ENCODE data around the gene OR8I2. TPM values are rescaled to one million over a fixed set of nuclear protein-coding genes. Genes with fewer than 3 reads are reported as not detected.

The OR8I2 gene
- total RNA-seq, 1 experiment from 2014 or later: not detected

GRCh38 chr11:56066980-56067379 is 26.1 kb upstream of the OR8I2 start (continued):
- TF ChIP-seq IRF1 (CRISPR knock-in tag; IDR thresholded peaks at IDR 0.05): no peak
- TF ChIP-seq SMAD4 (CRISPR knock-in tag; IDR thresholded peaks at IDR 0.05): no peak
- no peak for TF ChIP-seq EMX1 (CRISPR knock-in tag; IDR thresholded peaks at IDR 0.05)
- TF ChIP-seq, protein P1, sequence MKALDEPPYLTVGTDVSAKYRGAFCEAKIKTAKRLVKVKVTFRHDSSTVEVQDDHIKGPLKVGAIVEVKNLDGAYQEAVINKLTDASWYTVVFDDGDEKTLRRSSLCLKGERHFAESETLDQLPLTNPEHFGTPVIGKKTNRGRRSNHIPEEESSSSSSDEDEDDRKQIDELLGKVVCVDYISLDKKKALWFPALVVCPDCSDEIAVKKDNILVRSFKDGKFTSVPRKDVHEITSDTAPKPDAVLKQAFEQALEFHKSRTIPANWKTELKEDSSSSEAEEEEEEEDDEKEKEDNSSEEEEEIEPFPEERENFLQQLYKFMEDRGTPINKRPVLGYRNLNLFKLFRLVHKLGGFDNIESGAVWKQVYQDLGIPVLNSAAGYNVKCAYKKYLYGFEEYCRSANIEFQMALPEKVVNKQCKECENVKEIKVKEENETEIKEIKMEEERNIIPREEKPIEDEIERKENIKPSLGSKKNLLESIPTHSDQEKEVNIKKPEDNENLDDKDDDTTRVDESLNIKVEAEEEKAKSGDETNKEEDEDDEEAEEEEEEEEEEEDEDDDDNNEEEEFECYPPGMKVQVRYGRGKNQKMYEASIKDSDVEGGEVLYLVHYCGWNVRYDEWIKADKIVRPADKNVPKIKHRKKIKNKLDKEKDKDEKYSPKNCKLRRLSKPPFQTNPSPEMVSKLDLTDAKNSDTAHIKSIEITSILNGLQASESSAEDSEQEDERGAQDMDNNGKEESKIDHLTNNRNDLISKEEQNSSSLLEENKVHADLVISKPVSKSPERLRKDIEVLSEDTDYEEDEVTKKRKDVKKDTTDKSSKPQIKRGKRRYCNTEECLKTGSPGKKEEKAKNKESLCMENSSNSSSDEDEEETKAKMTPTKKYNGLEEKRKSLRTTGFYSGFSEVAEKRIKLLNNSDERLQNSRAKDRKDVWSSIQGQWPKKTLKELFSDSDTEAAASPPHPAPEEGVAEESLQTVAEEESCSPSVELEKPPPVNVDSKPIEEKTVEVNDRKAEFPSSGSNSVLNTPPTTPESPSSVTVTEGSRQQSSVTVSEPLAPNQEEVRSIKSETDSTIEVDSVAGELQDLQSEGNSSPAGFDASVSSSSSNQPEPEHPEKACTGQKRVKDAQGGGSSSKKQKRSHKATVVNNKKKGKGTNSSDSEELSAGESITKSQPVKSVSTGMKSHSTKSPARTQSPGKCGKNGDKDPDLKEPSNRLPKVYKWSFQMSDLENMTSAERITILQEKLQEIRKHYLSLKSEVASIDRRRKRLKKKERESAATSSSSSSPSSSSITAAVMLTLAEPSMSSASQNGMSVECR (CRISPR knock-in tag; IDR thresholded peaks at IDR 0.05; ENCODE audit: borderline replicate concordance): no peak

- TF ChIP-seq ZBTB21 (CRISPR knock-in tag; IDR thresholded peaks at IDR 0.05; ENCODE audit: borderline replicate concordance): no peak
- no peak for TF ChIP-seq SMAD3 (CRISPR knock-in tag; IDR thresholded peaks at IDR 0.05; ENCODE audit: borderline replicate concordance)
- TF ChIP-seq TP53 (CRISPR knock-in tag; IDR thresholded peaks at IDR 0.05): no peak
- no peak for TF ChIP-seq NR2C2 (CRISPR knock-in tag; IDR thresholded peaks at IDR 0.05)
- no peak for TF ChIP-seq ZNF138 (CRISPR knock-in tag; conservative IDR thresholded peaks at IDR 0.05)
- TF ChIP-seq ESRRA (CRISPR knock-in tag; IDR thresholded peaks at IDR 0.05; ENCODE audit: borderline replicate concordance): no peak
- TF ChIP-seq, protein P2, sequence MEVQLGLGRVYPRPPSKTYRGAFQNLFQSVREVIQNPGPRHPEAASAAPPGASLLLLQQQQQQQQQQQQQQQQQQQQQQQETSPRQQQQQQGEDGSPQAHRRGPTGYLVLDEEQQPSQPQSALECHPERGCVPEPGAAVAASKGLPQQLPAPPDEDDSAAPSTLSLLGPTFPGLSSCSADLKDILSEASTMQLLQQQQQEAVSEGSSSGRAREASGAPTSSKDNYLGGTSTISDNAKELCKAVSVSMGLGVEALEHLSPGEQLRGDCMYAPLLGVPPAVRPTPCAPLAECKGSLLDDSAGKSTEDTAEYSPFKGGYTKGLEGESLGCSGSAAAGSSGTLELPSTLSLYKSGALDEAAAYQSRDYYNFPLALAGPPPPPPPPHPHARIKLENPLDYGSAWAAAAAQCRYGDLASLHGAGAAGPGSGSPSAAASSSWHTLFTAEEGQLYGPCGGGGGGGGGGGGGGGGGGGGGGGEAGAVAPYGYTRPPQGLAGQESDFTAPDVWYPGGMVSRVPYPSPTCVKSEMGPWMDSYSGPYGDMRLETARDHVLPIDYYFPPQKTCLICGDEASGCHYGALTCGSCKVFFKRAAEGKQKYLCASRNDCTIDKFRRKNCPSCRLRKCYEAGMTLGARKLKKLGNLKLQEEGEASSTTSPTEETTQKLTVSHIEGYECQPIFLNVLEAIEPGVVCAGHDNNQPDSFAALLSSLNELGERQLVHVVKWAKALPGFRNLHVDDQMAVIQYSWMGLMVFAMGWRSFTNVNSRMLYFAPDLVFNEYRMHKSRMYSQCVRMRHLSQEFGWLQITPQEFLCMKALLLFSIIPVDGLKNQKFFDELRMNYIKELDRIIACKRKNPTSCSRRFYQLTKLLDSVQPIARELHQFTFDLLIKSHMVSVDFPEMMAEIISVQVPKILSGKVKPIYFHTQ (CRISPR knock-in tag; IDR thresholded peaks at IDR 0.05): no peak
- TF ChIP-seq SMAD4 (CRISPR knock-in tag; IDR thresholded peaks at IDR 0.05): no peak
- TF ChIP-seq RELA (CRISPR knock-in tag; IDR thresholded peaks at IDR 0.05; ENCODE audit: borderline replicate concordance): no peak
- no peak for TF ChIP-seq ATF1 (CRISPR knock-in tag; IDR thresholded peaks at IDR 0.05)
- TF ChIP-seq, protein P3, sequence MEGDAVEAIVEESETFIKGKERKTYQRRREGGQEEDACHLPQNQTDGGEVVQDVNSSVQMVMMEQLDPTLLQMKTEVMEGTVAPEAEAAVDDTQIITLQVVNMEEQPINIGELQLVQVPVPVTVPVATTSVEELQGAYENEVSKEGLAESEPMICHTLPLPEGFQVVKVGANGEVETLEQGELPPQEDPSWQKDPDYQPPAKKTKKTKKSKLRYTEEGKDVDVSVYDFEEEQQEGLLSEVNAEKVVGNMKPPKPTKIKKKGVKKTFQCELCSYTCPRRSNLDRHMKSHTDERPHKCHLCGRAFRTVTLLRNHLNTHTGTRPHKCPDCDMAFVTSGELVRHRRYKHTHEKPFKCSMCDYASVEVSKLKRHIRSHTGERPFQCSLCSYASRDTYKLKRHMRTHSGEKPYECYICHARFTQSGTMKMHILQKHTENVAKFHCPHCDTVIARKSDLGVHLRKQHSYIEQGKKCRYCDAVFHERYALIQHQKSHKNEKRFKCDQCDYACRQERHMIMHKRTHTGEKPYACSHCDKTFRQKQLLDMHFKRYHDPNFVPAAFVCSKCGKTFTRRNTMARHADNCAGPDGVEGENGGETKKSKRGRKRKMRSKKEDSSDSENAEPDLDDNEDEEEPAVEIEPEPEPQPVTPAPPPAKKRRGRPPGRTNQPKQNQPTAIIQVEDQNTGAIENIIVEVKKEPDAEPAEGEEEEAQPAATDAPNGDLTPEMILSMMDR (IDR thresholded peaks at IDR 0.05): no peak
- no peak for TF ChIP-seq STAT6 (CRISPR knock-in tag; conservative IDR thresholded peaks at IDR 0.05; ENCODE audit: low read depth)
- TF ChIP-seq CREM (CRISPR knock-in tag; IDR thresholded peaks at IDR 0.05): no peak
- TF ChIP-seq, protein P4, sequence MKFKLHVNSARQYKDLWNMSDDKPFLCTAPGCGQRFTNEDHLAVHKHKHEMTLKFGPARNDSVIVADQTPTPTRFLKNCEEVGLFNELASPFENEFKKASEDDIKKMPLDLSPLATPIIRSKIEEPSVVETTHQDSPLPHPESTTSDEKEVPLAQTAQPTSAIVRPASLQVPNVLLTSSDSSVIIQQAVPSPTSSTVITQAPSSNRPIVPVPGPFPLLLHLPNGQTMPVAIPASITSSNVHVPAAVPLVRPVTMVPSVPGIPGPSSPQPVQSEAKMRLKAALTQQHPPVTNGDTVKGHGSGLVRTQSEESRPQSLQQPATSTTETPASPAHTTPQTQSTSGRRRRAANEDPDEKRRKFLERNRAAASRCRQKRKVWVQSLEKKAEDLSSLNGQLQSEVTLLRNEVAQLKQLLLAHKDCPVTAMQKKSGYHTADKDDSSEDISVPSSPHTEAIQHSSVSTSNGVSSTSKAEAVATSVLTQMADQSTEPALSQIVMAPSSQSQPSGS (CRISPR knock-in tag; IDR thresholded peaks at IDR 0.05; ENCODE audit: borderline replicate concordance, low read depth): no peak
- no peak for TF ChIP-seq GTF2I (CRISPR knock-in tag; conservative IDR thresholded peaks at IDR 0.05)
These were observed 3.4 kb upstream of the OR8I2 start for GRCh38 chr11:56089697-56090096.

More at GRCh38 chr11:56089697-56090096, 3.4 kb upstream of the OR8I2 start:
- ChIA-PET CTCF (interaction anchor here (0.6 kb wide), 1 partner anchor 144 kb away, joined by 5 read pairs; no protein-coding TSS in a partner anchor), POLR2A (no interaction called here)
- no peak for DNase-seq (ENCODE audit: low spot score)
- ATAC-seq: no peak
- Mint-ChIP-seq H3K9me3 (no peaks in the 10 kb centered on the region), H3K27ac (no peak overlapping the region), H3K36me3 (no peaks in the 10 kb centered on the region), H3K4me3 (no peak overlapping the region), H3K27me3 (ENCODE audit: low read depth) (no peaks in the 10 kb centered on the region), H3K4me1 (0 out of 2 replicates have a peak, but pooled peaks cover 3% of the 10 kb centered on the region)
